Right ventricle myocardium inferior (tissue), 1 donor: ENCODE results near the gene SPAG16. TPM values are rescaled to one million over a fixed set of nuclear protein-coding genes. Genes with fewer than 3 reads are reported as not detected.
"Not testable (repeated sequence)": the region's sequence is repeated elsewhere in the genome, so short reads cannot be mapped to it uniquely, and the experiment has no call there.

Experiments
- ATAC-seq: fragments of 200-7000 bp; cut with Tn5 transposase; one replicate; pipeline ENCODE4 v1.9.1; 2020; ENCODE audit warnings: mild to moderate bottlenecking, moderate library complexity
- DNase-seq: peaks from one replicate; pipeline ENCODE4 v3.0.0; 2021; ENCODE audit errors: missing footprints
- intact Hi-C: fragments of 100-400 bp; cut with DNase I; formaldehyde crosslinking; loops from one replicate; pipeline ENCODE4 v1.11.0; 2022
- total RNA-seq: library from RNA; stranded (reverse); fragmentation: NEBNext Ultra II Directional; extraction: Animal tissue kit (Norgen Biotek cat#: 25700); gene quantifications from one replicate; pipeline ENCODE4 v1.2.1, GENCODE V29; 2021
- donor health status: DM: no; HTN: yes; CAD: no; lungs with severe emphysema.

SPAG16 gene
- total RNA-seq, 1 donor from 2014 or later, result 16.6 TPM

DNA sequence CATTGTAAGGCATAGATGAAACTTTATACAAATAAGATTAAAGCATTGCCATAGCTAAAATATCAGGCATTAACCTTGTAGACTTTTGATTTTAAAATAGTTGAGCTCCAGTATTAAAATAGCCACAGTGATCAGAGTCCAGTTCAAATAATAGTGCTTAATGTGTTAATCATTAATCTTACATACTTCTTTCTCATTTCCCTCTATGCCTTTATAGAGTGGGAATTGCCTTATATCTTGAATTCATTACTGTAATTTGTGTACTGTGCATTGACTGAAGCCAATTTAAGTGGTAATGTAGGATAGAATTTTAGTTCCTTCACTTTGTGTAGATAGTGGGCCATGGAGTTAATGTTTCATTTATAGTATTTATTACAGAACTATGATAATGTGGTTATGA, 577.4 kb downstream of the SPAG16 start:
- no peak for ATAC-seq
- no peak for DNase-seq
- intact Hi-C loops, result no loop called here

DNA sequence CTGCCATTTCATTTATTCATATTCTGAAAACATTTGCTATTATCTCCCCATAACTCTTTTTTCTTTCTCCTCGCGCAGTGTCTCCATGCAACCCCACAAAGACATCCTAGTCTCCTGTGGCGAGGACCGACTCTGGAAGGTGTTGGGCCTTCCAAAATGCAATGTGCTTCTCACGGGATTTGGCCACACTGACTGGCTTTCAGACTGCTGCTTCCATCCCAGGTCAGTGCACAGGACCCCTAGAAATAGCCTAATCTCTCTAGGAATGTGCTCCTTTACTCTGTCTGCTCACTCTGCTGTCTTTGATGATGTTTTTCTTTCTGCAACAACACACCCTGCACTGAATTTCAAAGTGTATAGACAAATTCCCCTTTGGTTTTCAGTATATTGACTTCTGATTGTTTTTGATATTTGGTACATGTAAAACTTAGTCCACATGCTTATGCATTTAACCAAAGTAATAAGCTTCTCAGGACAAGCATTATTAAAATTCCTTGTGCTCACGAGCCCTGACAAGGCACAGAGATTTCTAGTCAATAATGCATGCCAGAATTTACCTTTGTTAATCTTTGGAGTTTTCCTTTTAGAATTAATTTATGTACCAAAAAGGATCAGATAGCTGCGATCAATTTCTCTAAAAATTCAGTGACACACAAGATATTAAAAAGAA, 578.3 kb downstream of the SPAG16 start:
- ATAC-seq (no peak), DNase-seq (no peak)
- intact Hi-C loops, result no loop called here

DNA sequence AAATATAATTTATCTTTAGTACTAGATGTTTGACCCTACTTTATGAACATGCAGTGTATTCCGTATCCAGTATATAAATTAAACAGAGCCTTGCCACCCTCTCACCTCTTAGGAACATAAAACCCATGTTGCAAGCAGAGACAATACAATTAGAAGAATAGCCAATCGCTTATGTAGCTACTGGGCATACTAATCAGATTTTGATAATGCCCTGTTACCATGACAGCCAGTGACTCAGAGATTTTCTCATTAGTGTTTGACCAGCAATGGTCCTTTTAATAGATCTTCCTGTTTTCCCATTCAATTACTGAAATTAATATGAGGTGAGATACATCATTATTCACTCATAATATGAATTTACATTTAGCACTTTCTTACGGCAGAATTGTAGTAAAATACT, 579.3 kb downstream of the SPAG16 start:
- no peak for ATAC-seq
- DNase-seq, result no peak
- intact Hi-C loops, result no loop called here

DNA sequence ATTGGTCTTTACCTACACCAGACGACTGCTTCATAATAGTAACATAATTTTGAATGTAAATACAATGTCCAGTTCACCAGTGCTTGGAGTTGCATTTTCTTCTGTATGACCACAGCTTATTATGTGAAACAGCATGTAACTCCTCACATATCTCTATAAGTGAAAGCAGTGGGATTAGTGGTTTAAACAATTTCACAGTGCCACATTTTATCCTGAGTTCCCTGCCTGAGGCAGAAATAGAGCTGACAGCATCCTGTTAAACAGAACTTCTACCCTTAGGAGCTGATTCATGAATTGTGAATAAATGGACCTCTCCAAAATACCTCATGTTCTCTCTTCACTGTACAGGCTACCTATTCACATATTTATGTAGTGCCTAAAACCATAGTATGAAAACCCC, 584.3 kb downstream of the SPAG16 start:
- ATAC-seq, result no peak
- intact Hi-C loops, result no loop called here
- DNase-seq, result no peak

DNA sequence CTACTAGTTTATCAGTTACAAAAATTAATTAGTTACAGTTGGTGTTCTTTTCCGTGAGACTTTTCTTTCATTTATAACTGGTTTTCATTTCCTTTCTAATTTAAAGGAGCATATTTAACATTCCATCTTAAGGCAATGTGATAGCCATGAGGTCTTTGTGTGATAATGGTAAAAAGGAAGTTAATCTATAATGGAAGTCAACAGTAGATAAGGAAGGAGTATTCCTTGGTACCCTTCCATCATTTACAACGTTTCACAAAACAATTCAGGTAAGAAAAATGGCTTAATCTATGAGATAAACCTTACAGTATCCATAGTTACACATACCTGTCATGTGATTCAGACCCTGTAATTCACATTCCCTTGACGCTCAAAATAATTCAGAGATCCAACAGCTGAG, 601.2 kb downstream of the SPAG16 start:
- ATAC-seq, result no peak
- no peak for DNase-seq
- intact Hi-C loops, result no loop called here

DNA sequence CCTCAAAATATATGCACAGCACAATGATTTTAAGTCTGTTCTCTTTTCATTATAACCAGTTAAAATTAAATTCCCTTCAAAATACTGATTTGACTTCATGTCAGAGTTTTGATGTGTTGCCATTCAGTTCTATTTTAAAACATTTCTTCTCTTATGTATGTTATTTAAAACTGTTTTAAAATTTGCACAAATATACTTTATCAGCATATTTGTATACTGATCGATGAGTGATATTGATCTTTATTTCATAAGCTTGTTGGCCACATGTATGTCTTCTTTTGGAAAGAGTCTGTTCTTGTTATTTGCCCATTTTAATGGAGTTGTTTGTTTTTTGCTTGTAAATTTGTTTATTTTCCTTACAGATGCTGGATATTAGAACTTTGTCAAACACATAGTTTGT, 630.2 kb downstream of the SPAG16 start:
- ATAC-seq (no peak), DNase-seq (no peak)
- intact Hi-C loops, result no loop called here

DNA sequence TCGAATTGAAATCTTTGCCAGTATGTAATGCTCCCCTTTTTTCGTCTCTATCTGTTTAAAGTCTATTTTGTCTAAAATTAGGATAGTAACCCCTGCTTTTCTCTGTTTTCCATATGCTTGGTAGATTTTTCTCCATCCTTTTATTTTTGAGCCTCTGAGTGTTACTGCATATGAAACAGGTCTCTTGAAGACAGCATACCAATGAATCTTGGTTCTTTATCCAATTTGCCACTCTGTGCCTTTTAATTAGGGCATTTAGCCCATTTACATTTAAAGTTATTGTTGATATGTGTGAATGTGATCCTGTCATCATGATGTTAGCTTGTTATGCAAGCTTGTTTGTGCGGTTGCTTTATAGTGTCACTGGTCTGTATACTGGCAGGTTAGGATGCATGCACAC, 635.8 kb downstream of the SPAG16 start:
- intact Hi-C loops, result no loop called here
- no peak for DNase-seq
- no peak for ATAC-seq

DNA sequence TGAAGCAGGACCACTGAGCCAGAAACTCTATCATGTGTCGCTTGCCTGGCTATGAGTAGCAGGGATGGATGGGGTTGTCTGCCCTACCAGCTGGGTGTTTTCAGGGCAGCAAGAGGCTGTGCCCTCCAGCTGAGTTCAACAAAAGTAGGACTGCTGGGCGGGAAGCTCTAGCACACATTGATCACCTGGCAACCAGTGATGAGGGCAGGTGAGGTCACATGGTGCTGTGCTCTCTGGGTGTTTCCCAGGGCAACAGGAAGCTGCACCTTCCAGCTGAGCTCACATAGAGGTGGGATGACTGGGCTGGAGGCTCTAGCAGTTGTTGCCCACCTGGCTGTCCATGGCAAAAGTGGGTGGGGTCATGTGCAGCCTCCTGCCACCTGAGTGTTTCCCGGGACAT, 639.3 kb downstream of the SPAG16 start:
- DNase-seq (no peak), ATAC-seq (no peak)
- intact Hi-C loops, result no loop called here

DNA sequence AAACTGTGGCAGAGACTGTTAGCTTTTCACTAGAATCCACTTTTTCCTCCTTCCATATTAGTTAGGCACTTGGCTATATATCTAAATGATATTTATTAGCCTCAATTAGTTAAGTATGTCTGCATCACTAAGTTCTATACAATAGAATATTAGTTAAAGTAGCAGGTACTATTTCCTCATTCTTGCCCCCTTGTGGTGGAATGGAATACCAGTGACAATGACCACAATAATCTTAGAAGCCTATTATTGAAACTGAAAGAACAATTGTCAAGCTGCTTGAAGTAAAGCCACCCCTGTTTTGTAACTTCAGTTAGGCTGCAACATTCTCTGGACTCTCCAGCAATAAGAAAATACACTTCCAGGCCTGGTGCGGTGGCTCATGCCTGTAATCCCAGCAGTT, 650.3 kb downstream of the SPAG16 start:
- ATAC-seq (no peak), DNase-seq (no peak)
- intact Hi-C loops, result no loop called here

DNA sequence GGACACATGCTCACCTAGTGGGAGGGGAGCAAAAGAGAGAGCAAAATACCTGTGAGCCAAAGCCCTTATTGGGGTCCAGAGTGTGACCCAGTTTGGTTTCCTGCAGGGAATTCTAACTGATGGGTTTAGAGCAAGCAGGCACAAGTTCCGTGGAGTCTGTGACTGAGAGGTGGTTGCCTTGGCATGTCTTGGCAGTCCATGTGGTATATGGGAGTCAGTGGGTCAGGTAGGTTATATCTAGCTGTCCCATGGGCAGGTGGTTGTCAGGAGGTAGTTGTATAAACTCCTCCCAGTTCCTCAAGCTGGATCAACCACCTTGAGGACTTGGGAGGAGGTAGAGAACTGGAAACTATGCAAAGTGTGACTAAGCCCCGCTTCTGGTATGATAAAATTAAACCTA, 673.8 kb downstream of the SPAG16 start:
- ATAC-seq, result no peak
- no peak for DNase-seq
- intact Hi-C loops, result no loop called here

DNA sequence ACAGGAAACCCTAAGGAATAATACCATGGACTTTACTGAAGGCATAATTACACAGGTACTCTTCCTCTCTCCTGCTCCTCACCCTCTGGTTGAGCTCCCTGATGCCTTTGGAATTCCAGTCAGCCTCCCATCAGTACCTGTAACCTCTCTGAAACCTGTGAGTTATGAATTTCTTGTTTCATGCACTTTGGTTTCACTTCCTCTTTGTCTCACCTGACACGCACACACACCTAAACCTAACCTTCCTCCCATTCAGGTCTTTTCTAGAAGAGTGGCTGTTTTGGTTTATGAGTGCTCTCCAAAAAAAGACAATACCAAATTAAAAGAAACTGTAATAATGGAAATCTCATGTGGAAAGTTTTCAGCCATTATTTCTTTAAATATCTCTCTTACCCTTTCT, 675.3 kb downstream of the SPAG16 start:
- DNase-seq (no peak), ATAC-seq (no peak)
- intact Hi-C loops, result no loop called here

DNA sequence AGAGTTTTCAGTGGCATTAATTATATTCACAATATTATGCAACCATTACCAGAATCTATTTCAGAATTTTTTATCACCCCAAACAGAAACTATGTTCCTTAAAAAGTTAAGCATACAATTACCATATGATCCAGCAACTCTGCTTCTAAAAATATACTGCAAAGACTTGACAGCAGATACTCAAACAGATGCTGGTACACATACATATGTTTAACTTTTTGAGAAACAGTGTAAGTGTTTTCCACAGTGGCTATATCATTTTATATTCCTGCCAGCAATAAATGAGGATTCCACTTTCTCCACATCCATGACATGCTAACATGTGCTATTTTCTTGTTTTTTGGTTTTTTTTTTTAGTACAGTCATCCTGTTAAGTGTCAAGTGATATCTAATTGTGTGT, 687.3 kb downstream of the SPAG16 start:
- ATAC-seq, result no peak
- intact Hi-C loops, result no loop called here
- no peak for DNase-seq

DNA sequence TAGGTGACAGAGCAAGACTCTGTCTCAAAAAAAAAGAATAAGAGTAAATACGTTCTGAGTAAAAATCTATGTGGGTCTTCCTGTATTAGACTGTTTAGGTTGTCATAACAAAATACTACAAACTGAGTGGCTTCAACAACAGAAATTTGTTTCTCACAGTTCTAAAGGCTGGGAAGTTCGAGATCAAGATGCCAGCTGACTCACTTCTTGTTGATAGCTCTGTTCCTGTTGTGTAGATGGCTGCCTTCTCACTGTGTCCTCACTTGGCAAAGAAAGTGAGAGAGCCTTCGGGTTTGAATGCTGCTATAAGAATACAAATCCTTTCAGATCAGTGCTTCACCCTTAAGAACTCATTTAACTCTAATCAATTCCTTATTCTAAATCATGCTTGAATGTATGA, 696.6 kb downstream of the SPAG16 start:
- DNase-seq (no peak), ATAC-seq (no peak)
- intact Hi-C loops, result no loop called here

DNA sequence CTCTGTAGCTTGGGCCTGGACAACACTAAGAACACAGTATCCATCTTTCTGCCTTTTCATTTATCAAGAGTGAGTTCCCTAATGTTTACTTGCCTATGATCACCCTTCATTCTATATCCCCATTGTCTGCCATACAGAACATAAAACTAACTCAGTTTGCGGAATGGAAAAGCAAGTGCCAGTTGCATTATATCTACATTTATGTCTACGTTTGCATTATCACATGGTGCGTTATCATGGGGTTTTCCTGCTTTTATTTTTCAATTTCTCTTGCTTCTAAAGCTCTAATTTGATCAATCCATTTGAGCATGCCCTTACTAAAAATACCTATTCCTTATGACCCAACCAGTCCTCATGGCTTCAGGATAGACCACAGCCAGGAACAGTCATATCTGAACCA, 704.9 kb downstream of the SPAG16 start:
- intact Hi-C loops, result no loop called here
- ATAC-seq (no peak), DNase-seq (no peak)

DNA sequence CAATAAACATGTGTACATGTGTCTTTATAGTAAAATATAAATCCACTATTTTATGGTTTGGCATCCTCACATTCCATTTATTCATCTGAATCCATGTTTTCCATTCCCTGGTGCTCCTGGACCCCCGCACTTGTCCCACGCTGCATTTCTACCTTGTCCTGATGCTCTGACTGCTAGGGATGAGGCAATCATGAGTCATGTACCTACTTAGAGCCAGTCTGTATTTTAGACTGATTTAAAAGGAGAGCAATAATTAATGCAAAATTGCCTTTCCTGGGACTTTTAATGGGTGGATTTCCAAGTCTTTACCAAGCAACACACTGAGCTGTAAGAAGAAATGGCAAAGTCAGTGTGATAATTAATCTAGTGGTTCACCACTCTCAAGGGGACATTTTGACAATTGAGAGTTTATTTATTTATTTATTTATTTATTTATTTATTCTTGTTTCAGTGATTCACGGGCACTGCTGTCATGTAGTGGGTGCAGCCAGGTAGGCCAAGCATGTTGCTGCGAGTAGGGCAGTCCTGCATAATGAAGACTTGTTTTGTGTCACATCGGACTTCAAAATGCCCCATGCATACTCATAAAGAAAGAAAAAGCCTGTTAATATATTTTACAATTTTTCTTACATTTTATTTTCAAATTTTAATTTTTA, 707.3 kb downstream of the SPAG16 start:
- ATAC-seq (no peak), DNase-seq (no peak)

DNA sequence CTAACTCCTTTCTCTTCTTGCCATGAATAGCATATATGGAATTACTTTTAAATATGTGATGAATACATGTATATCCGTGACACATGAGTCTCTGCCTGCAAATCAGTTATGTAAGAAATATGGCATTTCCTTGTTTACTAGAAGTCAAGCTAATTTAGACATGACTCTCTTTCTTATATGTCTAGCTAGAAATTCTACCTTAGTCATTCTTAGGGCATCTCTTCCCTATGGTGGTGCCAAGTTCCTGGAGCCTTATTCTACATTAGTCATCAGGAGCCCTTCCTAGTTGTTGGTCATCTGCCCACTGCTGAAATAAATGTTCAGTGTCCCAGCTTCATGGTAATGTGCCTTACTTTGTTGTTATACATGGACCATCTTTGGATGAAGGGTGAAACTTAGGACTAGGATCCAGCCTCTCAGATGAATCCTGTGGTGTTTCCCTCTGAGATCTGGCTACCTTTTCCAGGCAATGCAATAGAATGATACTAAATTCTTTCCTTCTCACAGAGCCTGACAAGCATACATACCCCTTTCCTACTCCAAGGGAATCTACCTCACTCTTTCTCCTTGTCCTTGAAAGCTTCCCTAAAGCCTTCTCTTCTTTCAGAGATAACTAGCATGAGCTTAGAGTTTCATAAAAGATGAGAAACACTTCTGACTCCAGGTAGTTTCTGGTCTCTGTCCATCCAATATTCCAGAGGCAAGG, 711.3 kb downstream of the SPAG16 start:
- ATAC-seq, result no peak
- intact Hi-C loops, result no loop called here
- no peak for DNase-seq

More for the DNA sequence above, 707.3 kb downstream of the SPAG16 start:
- intact Hi-C loops, result no loop called here

DNA sequence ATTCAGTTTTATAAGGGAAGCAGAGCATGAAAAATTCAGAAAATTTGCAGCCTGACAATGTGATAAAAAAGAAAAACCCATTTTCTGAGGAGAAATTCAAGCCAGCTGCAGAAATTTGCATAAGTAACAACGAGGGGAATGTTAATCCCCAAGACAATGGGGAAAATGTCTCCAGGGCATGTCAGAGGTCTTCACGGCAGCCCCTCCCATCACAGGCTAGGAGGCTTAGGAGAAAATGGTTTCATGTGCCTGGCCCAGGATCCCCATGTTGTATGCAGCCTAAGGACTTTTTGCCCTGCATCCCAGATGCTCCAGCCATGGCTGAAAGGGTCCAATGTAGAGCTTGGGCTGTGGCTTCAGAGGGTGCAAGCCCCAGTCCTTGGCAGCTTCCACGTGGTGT, 714.7 kb downstream of the SPAG16 start:
- intact Hi-C loops, ATAC-seq, DNase-seq: not testable (repeated sequence)

DNA sequence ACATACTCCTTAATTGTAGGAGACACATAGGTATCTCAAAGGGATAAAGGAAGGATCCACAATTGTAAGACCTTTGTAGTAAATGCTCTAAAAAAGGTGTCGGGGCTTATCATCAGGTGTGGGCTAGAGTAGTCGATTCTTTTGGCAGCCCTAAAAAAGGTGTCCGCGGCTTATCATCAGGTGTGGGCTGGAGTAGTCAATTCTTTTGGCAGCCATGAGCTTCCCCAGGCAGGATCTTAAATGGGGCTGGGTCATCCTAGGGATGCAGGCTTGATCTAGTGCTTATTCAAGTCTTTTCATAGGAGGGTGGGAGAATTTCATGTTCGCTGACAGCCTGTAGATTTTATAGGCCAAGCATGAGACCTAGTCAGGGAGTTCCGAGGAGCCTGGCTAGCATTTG, 720.2 kb downstream of the SPAG16 start:
- no peak for ATAC-seq
- intact Hi-C loops, result no loop called here
- no peak for DNase-seq

DNA sequence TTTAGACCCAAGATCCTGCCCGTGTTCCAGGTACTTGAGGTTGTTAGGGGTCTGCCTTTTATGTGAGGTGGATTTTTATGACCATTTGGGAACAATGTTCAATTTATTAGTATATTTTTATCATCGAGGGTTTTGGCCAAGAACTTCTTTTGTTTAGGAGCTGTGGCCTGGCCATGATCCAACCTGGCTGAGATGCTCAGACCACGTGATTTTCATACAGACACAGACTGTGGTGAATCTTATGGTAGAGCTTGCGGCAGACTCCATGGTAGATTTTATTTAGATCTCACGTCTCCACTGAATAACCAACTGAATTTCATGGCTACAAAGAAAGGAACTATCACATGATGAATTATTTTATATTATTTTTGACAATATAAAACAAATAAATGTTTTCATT, 721.1 kb downstream of the SPAG16 start:
- DNase-seq (no peak), ATAC-seq (no peak)
- intact Hi-C loops, result no loop called here

DNA sequence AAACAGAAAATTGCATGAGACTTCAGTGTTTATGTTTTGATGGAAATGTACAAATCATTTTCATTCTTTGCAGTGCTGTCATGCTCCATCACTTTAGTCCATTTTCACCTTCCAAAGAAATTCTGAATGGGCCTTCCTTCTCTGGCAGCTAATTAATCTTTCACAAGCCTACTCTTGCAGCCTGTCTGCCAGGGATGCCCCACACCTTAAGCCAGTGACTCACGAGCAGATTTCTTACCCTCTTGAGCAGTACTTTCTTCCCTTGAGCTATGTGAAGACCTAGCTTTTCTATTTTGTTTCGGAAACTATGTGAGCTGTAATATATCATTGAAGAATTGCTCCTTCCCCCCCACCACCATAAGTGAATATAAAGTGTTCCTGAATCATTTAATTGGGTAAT, 722.3 kb downstream of the SPAG16 start:
- DNase-seq (no peak), ATAC-seq (no peak)
- intact Hi-C loops, result no loop called here
